Right cardiac atrium (tissue), 5 donors: Measurements from ENCODE around the gene S1PR5. TPM values are rescaled to one million over a fixed set of nuclear protein-coding genes. Genes with fewer than 3 reads are reported as not detected.

ENCODE experiments used
- ATAC-seq, 2 donors: fragments of 200-7000 bp; cut with Tn5 transposase; one replicate each; pipeline versions ENCODE4 v1.8.0 to v1.9.1; 2020; ENCODE audit warnings: moderate library complexity in 2 of 2, mild to moderate bottlenecking in 1 of 2
- DNase-seq, 3 donors: peaks; one replicate each; pipeline ENCODE4 v3.0.0-alpha.2; 2020
- H3K27ac ChIP-seq: one replicate; pipeline ENCODE4 v1.5.1; 2013; ENCODE audit warnings: mild to moderate bottlenecking, low read length, control low read depth, moderate library complexity
- H3K27me3 ChIP-seq: one replicate; pipeline ENCODE4 v1.6.1; 2013; ENCODE audit not compliant: control insufficient read depth, insufficient read depth
- H3K4me1 ChIP-seq: one replicate; pipeline ENCODE4 v1.6.1; 2013; ENCODE audit warnings: low read length; ENCODE audit not compliant: control insufficient read depth, insufficient read depth
- H3K4me3 ChIP-seq: one replicate; pipeline ENCODE4 v1.5.1; 2013; ENCODE audit warnings: low read length, control low read depth
- H3K9me3 ChIP-seq: one replicate; pipeline ENCODE4 v1.6.1; 2013; ENCODE audit warnings: low read length; ENCODE audit not compliant: control insufficient read depth
- WGBS: extraction: QIAGEN DNeasy Blood & Tissue Kit; methylation state at CpG from one replicate; pipeline ENCODE4 v1.1.7; 2013; 5-methylcytosine and 5-hydroxymethylcytosine counted together
- intact Hi-C, 4 donors: fragments of 100-400 bp; cut with DNase I; formaldehyde crosslinking; loops; one replicate each; pipeline versions ENCODE4 v1.11.0 to v1.14.0; 2022 to 2023
- polyA plus RNA-seq: library from polyadenylated mRNA; stranded (reverse); fragments of 200-250 nt; gene quantifications from one replicate; pipeline ENCODE4 v1.2.3, GENCODE V29; 2013
- total RNA-seq, 4 donors: library from RNA; stranded (reverse); fragmentation: NEBNext Ultra II Directional; extraction: Animal tissue kit (Norgen Biotek cat#: 25700); gene quantifications; one replicate each; pipeline ENCODE4 v1.2.1, GENCODE V29; 2021
- donor health status: healthy with polysubstance abuse.
- donor health status: DM: no; HTN: yes; CAD: no.
- donor health status: DM: no; HTN: no; CAD: no.
- donor health status: DM: no; HTN: yes; CAD: no; lungs with severe emphysema.
- donor health status: DM: yes; HTN: yes; CAD: no.

Gene S1PR5
- total and polyA plus RNA-seq, 5 donors, result 0.15 to 0.31 (median 0.18) TPM; not detected in 1

DNA sequence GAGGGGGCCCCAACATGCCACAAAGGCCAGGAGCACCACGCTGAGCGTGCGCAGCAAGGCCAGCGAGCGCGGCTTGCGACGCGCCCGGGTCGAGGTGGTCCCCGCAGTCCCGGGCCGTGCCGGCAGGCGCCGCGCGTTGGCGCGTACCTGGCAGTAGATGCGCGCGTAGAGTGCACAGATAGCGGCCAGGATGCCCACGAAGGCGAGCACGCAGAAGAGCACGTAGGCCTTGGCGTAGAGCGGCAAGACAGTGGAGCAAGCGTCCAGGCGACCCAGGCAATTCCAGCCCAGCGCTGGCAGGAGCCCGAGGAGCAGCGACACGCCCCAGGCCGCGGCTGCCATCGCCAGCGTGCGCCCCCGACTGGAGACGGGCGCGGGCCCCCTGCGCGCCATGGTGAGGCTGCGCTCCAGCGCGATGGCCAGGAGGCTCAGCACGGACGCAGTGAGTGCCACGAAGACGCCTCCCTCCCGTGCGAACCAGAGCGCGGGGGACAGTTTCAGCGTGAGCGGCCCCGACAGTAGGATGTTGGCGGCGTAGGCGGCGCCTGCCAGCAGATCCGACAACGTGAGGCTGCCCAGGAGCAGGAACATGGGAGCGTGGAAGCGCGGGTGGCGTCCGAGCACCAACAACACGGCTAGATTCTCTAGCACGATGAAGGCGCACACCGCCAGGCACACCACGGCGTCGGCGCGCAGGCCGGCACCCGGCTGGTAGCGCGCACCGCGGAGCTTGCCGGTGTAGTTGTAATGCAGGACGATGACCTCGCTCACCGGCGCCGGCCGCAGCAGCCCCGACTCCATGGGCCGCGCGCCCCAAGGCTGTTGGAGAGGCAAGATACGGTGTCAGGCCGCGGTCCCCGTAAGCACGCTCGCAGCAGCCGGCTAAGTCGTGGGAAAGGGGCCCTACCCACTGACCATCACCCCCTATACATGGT lies 2.8 kb downstream of the S1PR5 start:
- DNase-seq (no peak), ATAC-seq (no peak)
- Histone ChIP-seq H3K27ac (no peak overlapping the region), H3K27me3 (no peaks in the 10 kb centered on the region), H3K4me1 (no peaks in the 10 kb centered on the region), H3K9me3 (no peaks in the 10 kb centered on the region), H3K4me3 (no peak overlapping the region)
- intact Hi-C loops, result no loop called here
- 17% methylated on average over 107 of the region's 107 CpGs for WGBS

DNA sequence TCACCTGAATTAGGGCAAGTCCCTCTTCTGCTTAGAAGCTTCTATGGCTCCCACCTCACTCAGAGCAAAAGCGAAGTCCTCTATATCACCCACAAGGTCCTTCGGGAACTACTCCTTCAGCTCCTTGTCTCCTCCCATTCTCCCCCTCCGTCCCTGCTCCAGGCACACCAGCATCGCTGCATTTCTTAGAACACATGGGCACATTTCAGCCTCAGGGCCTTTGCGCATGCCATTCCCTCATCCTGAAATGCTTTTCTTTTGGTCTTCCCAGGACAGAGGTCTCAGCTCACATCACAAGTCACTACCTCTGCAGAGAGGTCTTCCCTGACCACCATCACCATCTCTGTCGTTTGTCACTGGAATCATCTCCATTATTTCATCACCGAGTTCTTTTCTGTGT lies 4.0 kb downstream of the S1PR5 start:
- H3K4me1 ChIP-seq, result no peaks in the 10 kb centered on the region
- 82% methylated on average over 7 of the region's 7 CpGs for WGBS
- H3K9me3 ChIP-seq, result no peaks in the 10 kb centered on the region
- H3K27me3 ChIP-seq, result no peaks in the 10 kb centered on the region
- intact Hi-C loops, result no loop called here
- no peak overlapping the region for H3K27ac ChIP-seq
- no peak for ATAC-seq
- no peak for DNase-seq
- no peak overlapping the region for H3K4me3 ChIP-seq

DNA sequence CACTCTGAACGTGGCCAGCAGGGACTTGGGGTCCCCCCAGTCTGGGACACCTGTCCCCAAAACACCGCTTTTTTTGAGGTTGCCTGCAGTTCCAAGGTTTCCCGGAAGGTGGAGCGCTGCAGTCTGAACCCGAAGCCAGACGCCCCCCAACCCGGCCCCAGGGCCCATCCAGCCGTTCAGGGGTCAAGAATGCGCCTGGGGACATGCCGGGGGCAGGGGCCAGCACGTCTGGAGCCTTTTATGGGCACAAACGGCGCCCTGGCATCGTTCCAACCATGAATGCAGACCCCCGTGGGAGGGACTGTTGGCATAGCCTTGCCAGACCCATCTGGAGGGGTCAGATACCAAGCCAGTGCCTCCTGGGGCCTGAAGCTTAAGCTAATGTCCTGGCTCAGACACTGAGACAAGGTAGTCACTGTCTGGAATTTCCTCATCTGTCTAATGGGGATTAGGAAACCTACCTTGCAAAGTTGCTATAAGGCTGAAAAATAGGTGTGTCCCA lies 6.9 kb downstream of the S1PR5 start:
- Histone ChIP-seq H3K4me3 (no peak overlapping the region), H3K27ac (no peak overlapping the region), H3K9me3 (no peaks in the 10 kb centered on the region), H3K4me1 (no peaks in the 10 kb centered on the region), H3K27me3 (no peaks in the 10 kb centered on the region)
- no peak for ATAC-seq
- WGBS, result 7% methylated on average over 15 of the region's 15 CpGs
- peak in 2 of 3 donors; percentile 18 to 65 for DNase-seq
- intact Hi-C loops, result no loop called here

DNA sequence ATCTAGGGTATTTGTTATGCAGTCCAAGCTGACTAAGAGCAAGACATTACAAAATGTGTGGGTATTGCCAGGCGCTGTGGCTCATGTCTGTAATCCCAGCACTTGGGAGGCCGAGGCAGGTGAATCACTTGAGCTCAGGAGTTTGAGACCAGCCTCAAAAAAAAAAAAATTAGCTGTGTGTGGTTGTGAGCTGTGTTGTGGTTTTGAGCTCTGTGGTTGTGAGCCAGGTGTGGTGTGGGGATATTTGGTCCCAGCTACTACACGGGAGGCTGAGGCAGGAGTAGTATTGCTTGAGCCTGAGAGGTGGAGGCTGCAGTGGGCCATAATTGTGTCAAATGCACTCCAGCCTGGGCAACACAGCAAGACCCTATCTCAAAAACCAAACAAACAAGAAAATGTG lies 8.5 kb downstream of the S1PR5 start:
- DNase-seq (no peak), ATAC-seq (no peak)
- WGBS, result 87% methylated on average over 3 of the region's 3 CpGs
- Histone ChIP-seq H3K9me3 (no peaks in the 10 kb centered on the region), H3K27me3 (no peaks in the 10 kb centered on the region), H3K4me3 (no peak overlapping the region), H3K4me1 (no peaks in the 10 kb centered on the region), H3K27ac (no peak overlapping the region)
- intact Hi-C loops, result loop anchor here in 2 of 4 donors (10.0 kb wide), 2 partner anchors 56 to 66 kb away; partner anchors contain the start of genes CDKN2D (in 1 of the 2) and KRI1 (in 1 of the 2)

DNA sequence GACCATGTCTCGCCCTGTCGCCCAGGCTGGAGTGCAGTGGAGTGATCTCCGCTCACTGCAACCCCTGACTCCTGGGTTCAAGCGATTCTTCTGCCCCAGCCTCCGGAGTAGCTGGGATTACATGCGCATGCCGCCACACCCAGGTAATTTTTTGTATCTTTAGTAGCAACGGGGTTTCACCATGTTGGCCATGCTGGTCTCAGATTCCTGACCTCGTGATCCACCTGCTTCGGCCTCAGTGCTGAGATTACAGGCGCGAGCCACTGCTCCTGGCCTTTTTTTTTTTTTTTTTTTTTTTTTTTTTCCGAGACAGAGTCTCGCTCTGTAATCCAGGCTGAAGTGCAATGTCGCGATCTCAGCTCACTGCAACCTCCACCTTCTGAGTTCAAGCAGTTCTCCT lies 9.2 kb downstream of the S1PR5 start:
- WGBS, result 90% methylated on average over 16 of the region's 16 CpGs
- intact Hi-C loops, result loop anchor here in 2 of 4 donors (10.0 kb wide), 2 partner anchors 57 to 67 kb away; partner anchors contain the start of genes CDKN2D (in 1 of the 2) and KRI1 (in 1 of the 2)
- ATAC-seq (no peak), DNase-seq (no peak)
- H3K27me3 ChIP-seq, result no peaks in the 10 kb centered on the region
- no peak overlapping the region for H3K27ac ChIP-seq
- no peaks in the 10 kb centered on the region for H3K9me3 ChIP-seq
- H3K4me1 ChIP-seq, result no peaks in the 10 kb centered on the region
- no peak overlapping the region for H3K4me3 ChIP-seq

DNA sequence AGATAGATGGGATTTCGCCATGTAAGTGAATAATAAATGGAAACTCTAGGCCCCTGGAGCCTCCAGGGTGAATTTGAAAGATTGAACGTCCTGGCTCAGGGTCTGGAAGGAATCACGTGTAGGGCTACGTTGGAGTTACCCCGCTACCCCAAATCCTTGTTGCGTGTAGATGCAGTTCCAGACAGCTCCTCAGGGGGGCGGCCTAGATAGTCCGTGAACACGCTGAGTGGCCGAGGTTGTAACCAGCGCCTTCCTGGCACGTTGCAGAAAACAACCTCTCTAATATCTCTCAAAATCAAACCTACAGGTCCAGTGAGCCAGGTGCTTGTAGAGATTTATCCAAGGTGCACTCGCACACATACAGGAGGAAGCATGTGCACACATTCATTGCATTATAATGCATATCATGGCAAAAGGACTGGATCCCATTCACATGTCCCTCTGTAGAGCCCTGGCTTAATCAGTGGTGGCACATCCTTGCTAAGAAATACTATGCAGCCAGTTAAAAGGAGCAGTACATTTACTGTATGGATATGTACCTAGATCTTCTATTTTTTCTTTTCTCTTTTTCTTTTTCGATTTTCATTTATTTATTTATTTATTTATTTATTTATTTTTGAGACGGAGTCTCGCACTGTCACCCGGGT lies 11.5 kb downstream of the S1PR5 start:
- intact Hi-C loops, result loop anchor here in 2 of 4 donors (10.0 kb wide), 2 partner anchors 59 to 69 kb away; partner anchors contain the start of genes CDKN2D (in 1 of the 2) and KRI1 (in 1 of the 2)
- ATAC-seq, result no peak
- no peak overlapping the region for H3K27ac ChIP-seq

DNA sequence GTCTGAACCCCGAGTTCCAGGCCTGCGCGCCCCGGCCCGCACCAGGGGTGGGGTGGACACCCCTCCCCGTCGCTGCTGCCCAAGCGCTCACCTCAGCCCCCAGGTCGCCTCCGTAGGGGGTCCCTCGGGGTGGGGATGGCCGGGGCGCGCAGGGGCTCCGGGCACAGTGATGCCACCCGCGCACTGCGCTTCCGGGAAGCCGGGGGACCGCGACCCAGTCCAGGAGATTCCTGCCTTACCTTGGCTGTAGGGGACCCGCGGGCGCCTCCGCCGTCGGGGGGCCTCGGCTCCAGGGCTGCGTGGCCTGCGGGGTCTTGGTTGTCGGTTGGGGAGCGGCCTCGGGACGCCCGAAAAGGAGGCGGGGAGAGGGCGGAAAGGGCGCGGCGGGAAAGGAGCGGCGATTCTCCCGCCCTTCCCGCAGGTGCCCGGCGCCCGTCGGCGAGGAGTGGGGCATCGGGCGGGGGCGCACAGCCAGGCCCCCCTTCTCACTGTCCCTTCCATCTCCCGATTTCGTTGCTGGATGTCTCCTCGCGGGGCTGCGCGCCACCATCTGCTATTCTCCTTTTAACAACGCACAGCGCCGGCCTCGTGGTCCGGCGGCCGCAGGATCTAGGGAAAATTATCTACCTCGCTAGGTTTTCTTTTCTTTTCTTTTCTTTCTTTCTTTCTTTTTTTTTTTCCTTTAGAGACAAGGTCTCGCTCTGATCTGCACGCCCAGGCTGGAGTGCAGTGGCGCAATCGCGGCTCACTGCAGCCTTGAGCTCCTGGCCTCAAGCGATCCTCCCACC lies 14.1 kb downstream of the S1PR5 start, which contains the start of gene KEAP1:
Gene KEAP1 (minus strand): TSS at position 355 of the 788 bp plus-strand sequence. CDS start 3,323 bp downstream, outside the sequence.
- DNase-seq, result peak; percentile 61 to 79 (median 75)
- no peaks in the 10 kb centered on the region for H3K9me3 ChIP-seq
- peak within 1 kb of the TSS; percentile 90 for H3K4me3 ChIP-seq
- ATAC-seq, result peak; percentile 20 to 50
- H3K4me1 ChIP-seq, result no peaks in the 10 kb centered on the region
- WGBS, result 5% methylated on average over 73 of the region's 73 CpGs
- no peaks in the 10 kb centered on the region for H3K27me3 ChIP-seq
- intact Hi-C loops, result loop anchor here in 2 of 4 donors (10.0 kb wide), 2 partner anchors 62 to 72 kb away; partner anchors contain the start of genes CDKN2D (in 1 of the 2) and KRI1 (in 1 of the 2)
- peak within 1 kb of the TSS; percentile 95 for H3K27ac ChIP-seq

More for the DNA sequence above, 11.5 kb downstream of the S1PR5 start:
- Histone ChIP-seq H3K4me1 (no peaks in the 10 kb centered on the region), H3K9me3 (no peaks in the 10 kb centered on the region), H3K4me3 (no peak overlapping the region), H3K27me3 (no peaks in the 10 kb centered on the region)
- 30% methylated on average over 17 of the region's 17 CpGs for WGBS
- peak; percentile 70 to 89 (median 87) for DNase-seq

DNA sequence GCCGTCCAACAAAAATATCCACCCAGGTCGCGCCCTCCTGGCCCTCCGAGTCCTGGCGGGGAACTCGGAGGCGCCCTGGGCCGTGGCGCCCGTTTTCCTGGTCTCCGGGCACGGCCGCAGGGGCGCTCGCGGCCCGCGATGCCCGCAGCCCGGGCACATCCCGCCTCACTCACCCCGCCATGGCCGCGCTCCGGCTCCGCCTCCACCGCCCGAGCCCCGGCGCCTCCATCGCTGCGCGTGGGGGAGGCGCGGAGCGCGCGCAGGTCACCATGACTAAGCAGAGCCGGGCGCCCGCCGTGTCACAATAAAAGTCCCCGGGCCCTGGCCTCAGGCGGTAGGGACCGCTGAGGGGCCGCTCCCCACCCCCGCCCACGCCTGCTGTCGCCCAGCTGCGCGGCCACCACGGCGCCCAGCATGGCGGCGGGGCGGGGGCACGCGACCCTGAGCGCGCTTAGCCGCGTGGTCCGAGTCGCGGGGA lies 14.7 kb downstream of the S1PR5 start:
- H3K9me3 ChIP-seq, result no peaks in the 10 kb centered on the region
- intact Hi-C loops, result loop anchor here in 2 of 4 donors (10.0 kb wide), 2 partner anchors 62 to 72 kb away; partner anchors contain the start of genes CDKN2D (in 1 of the 2) and KRI1 (in 1 of the 2)
- H3K27ac ChIP-seq, result peak overlapping the region; percentile 95
- DNase-seq (peak; percentile 95 to 98 (median 98)), ATAC-seq (peak; percentile 96 to 97)
- peak overlapping the region; percentile 90 for H3K4me3 ChIP-seq
- no peaks in the 10 kb centered on the region for H3K4me1 ChIP-seq
- under 1% methylated on average over 65 of the region's 65 CpGs for WGBS
- no peaks in the 10 kb centered on the region for H3K27me3 ChIP-seq

DNA sequence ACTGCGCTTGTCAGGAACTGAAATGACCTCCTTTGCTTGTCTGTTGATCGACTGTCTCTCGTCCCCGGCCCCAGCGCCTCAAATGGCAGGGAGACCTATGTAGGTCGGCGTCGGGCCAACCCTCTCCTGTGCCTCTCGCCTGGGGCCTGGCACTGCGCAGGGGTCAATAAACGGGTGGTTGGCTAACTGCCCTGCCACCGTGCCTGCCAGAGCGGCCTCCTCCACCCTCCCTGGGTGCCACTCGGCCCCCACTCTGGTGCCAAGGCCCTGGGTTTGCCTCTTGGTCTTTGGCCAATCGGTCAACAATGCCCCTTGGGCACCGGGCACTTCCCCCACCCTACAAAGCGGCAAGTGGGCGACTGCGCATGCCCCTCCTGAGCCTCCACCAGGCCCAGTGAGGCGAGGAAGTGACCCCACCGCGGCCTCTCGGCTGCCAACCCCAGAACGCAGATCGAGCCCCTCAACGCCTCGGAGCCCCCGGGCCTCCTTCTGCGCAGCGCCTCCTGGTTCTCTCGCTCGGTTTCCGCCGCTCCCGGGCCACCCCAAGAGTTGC lies 15.2 kb downstream of the S1PR5 start:
- Histone ChIP-seq H3K27me3 (no peaks in the 10 kb centered on the region), H3K9me3 (no peaks in the 10 kb centered on the region), H3K4me3 (peak overlapping the region; percentile 90), H3K27ac (peak overlapping the region; percentile 95), H3K4me1 (peaks cover 3% of the 10 kb centered on the region)
- ATAC-seq (peak; percentile 67 to 74), DNase-seq (peak; percentile 79 to 93 (median 93))
- 1% methylated on average over 35 of the region's 35 CpGs for WGBS
- intact Hi-C loops, result loop anchor here in 2 of 4 donors (10.0 kb wide), 2 partner anchors 63 to 73 kb away; partner anchors contain the start of genes CDKN2D (in 1 of the 2) and KRI1 (in 1 of the 2)
